GM20000 (cell line): ENCODE results near the gene GRP.

Experiments used
- DNase-seq: peaks from one replicate; pipeline ENCODE4 v3.0.0; 2012; ENCODE audit warnings: low spot score
- CTCF ChIP-seq: IDR thresholded peaks from 2 replicates; pipeline ENCODE4 v1.5.1; 2012; ENCODE audit warnings: mild to moderate bottlenecking, control low read depth; ENCODE audit errors: extremely low read depth, missing control alignments

Gene GRP

GRCh38 chr18:59272891-59273758, 53.2 kb downstream of the GRP start, which contains the start of gene RAX:
Gene RAX (minus strand): TSS chr18:59273454. CDS start chr18:59273206, 248 bp downstream.
- peak; percentile 16 for TF ChIP-seq CTCF
- DNase-seq, result peak; percentile 80

GRCh38 chr18:59273759-59274532, 54.0 kb downstream of the GRP start:
- peak; percentile 24 for DNase-seq
- TF ChIP-seq CTCF, result no peak

DNA sequence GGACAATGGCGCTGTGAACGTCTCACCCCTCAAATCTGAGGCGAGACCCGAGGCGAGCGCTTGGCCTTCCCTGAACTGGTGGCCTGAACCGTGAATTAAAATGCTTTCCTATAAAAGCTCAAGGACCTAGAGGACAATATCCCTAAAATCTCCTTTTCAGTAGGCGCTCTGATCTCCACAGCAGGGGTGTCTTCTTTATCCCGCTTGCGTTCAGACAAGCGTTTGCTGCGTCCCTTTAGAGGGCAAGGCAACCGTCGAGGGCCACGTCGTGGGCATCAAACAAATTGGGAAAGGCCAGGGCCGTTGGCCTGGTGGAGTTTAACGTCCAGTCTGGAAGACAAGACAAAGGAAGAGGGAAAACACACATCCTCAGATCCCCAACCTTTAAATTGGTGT, 54.6 kb downstream of the GRP start:
- DNase-seq, result no peak
- no peak for TF ChIP-seq CTCF

DNA sequence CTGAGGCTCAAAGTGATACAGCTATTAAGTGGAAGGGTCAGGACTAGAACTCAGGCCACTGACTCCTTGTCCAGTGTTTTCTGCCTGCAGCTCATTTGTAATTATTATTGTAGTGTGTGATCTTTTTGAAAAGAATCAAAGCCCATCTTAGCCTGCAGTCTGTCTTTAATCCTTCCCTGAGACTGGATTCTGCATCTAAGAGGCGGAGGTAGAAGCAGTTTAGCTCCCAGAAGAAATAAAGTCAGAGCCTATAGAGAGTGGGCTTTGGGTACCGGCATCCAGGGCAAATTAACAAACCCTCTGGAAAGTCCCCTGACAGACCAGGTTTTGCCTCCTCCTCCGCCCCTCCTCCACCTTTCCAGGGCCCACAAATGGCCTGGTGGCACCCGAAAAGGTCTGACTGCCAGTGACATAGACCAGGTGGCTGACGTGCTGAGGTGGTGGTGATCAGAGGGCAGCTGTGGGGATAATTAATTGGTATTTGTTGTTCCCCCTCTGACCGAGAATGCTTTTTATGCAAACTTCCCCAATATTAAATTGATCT, 55.5 kb downstream of the GRP start:
- no peak for TF ChIP-seq CTCF
- DNase-seq, result no peak

DNA sequence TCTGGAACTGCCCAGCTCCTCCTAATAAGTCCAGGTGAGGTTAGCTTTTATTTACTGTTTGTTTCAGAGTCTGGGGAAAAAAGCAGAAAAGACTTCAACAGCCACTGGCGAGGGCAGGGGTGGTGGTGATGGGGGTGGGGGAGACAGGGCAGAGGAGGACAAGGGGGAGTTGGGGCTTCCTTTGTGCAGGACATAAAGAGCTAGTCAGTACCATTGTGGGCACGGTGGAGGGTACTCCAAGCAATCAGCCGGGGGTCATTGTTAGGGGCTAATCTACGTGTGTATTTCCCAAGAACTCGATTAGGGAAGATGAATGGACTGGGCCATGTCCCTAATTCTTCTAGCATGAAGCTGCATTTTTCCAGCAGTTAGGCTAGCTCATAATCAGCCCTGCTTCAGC, 56.1 kb downstream of the GRP start:
- no peak for DNase-seq
- no peak for TF ChIP-seq CTCF

GRCh38 chr18:59278793-59279192, 58.8 kb downstream of the GRP start:
- no peak for DNase-seq
- no peak for TF ChIP-seq CTCF

DNA sequence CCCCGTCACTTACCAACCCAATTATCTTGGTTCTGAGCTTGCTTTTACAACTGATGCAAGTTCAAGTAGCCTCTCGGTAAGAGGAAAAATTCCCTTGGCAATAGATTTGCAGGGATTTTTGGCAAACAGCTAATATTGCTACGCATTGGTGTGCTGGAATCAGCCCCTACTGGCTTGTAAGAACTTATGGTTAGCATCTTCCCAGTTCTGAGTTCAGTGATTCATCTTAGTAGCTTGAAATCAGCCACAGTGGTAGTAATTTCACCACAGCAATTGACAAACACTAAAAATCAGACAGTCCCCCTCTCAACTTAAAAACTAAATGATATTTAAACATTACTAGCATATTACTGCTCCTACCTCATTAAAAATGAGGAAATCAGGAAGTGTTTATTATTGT, 59.2 kb downstream of the GRP start:
- TF ChIP-seq CTCF, result no peak
- DNase-seq, result no peak
